ENCODE results near the gene MBNL1. TPM values are rescaled to one million over a fixed set of nuclear protein-coding genes. Genes with fewer than 3 reads are reported as not detected.

The MBNL1 gene
- total RNA-seq, 1 experiment from 2014 or later, result 68.6 TPM

DNA sequence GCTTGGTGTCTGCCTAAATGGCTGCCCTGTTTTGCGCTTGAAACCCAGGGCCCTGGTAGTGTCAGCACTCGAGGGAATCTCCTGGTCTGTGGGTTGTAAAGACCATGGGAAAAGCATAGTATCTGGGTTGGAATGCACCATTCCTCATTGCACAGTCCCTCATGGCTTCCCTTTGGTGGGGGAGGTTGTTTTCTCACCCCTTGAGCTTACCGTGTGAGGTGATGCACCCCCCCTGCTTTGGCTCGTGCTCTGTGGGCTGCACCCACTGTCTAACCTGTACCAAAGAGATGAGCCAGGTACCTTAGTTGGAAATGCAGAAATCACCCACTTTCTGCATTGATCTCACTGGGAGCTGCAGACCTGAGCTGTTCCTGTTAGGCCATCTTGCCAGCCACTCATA, 104.7 kb downstream of the MBNL1 start:
- Histone ChIP-seq H3K27me3 (replicated peaks; ENCODE audit: control insufficient read depth, insufficient read depth, low read length) (no peaks in the 10 kb centered on the region), H3K4me1 (no peaks in the 10 kb centered on the region), H3K4me3 (ENCODE audit: low read depth, low read length) (no peak overlapping the region), H3K9me3 (no peaks in the 10 kb centered on the region), H3K36me3 (ENCODE audit: control insufficient read depth, insufficient read depth, low read length) (no peaks in the 10 kb centered on the region; the same call in 1 of the 2 replicates)
- no peak overlapping the region for H3K27ac Mint-ChIP-seq (ENCODE audit: unreplicated experiment)
- H3K4me3 Mint-ChIP-seq (ENCODE audit: unreplicated experiment), result no peak overlapping the region
- ChIA-PET POLR2A (no interaction called here), CTCF (no interaction called here)
- H3K9me3 Mint-ChIP-seq (ENCODE audit: unreplicated experiment), result peaks cover 13% of the 10 kb centered on the region
- DNase-seq, result no peak
- intact Hi-C loops (cut with micrococcal nuclease; ENCODE audit: unreplicated experiment), result no loop called here
- H3K36me3 Mint-ChIP-seq (ENCODE audit: insufficient read depth, unreplicated experiment), result peaks cover 28% of the 10 kb centered on the region
- BruUV-seq (replicated peaks), result no TSS peak
- peaks cover 10% of the 10 kb centered on the region for H3K4me1 Mint-ChIP-seq (ENCODE audit: low read depth, unreplicated experiment)
- H3K27me3 Mint-ChIP-seq (ENCODE audit: insufficient read depth, unreplicated experiment), result no peaks in the 10 kb centered on the region
- TF ChIP-seq CTCF (IDR thresholded peaks at IDR 0.05; ENCODE audit: insufficient read depth in 1 of 2, low read depth in 1 of 2, low read length in 1 of 2, severe bottlenecking in 1 of 2, unreplicated experiment in 1 of 2), result no peak

GRCh38 chr3:152374262-152374990, 105.7 kb downstream of the MBNL1 start:
- no peaks in the 10 kb centered on the region for H3K9me3 ChIP-seq
- Mint-ChIP-seq H3K4me3 (ENCODE audit: unreplicated experiment) (no peak overlapping the region), H3K9me3 (ENCODE audit: unreplicated experiment) (peaks cover 13% of the 10 kb centered on the region), H3K36me3 (ENCODE audit: insufficient read depth, unreplicated experiment) (peaks cover 28% of the 10 kb centered on the region), H3K27ac (ENCODE audit: unreplicated experiment) (no peak overlapping the region), H3K4me1 (ENCODE audit: low read depth, unreplicated experiment) (peaks cover 10% of the 10 kb centered on the region), H3K27me3 (ENCODE audit: insufficient read depth, unreplicated experiment) (no peaks in the 10 kb centered on the region)
- H3K27me3 ChIP-seq (replicated peaks; ENCODE audit: control insufficient read depth, insufficient read depth, low read length), result no peaks in the 10 kb centered on the region
- DNase-seq, result no peak
- no peak for TF ChIP-seq CTCF (IDR thresholded peaks at IDR 0.05; ENCODE audit: insufficient read depth in 1 of 2, low read depth in 1 of 2, low read length in 1 of 2, severe bottlenecking in 1 of 2, unreplicated experiment in 1 of 2)
- H3K36me3 ChIP-seq (ENCODE audit: control insufficient read depth, insufficient read depth, low read length), result no peaks in the 10 kb centered on the region; the same call in 1 of the 2 replicates
- intact Hi-C loops (cut with micrococcal nuclease; ENCODE audit: unreplicated experiment), result no loop called here
- BruUV-seq (replicated peaks), result no TSS peak
- ChIA-PET CTCF (no interaction called here), POLR2A (no interaction called here)
- H3K4me3 ChIP-seq (ENCODE audit: low read depth, low read length), result no peak overlapping the region
- no peaks in the 10 kb centered on the region for H3K4me1 ChIP-seq

DNA sequence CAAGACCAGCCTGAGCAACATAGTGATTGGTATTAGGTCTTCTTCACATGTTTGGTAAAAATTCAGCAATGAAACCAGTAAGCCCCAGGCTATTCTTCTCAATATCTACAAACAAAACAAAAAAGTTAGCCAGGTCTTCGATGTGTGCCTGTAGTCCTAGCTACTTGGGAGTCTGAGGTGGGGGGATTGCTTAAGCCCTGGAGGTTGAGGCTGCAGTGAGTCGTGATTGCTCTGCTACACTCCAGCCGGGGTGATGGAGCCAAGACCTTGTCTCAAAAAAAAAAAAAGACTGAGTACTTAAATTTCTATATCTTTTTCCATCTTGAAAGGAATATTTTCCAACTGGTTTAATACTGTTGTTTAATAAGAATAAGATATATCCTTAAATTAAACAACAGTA, 106.8 kb downstream of the MBNL1 start:
- BruUV-seq (replicated peaks), result no TSS peak
- H3K27me3 Mint-ChIP-seq (ENCODE audit: insufficient read depth, unreplicated experiment), result no peaks in the 10 kb centered on the region
- TF ChIP-seq CTCF (IDR thresholded peaks at IDR 0.05; ENCODE audit: insufficient read depth in 1 of 2, low read depth in 1 of 2, low read length in 1 of 2, severe bottlenecking in 1 of 2, unreplicated experiment in 1 of 2), result no peak
- peaks cover 21% of the 10 kb centered on the region for H3K36me3 Mint-ChIP-seq (ENCODE audit: insufficient read depth, unreplicated experiment)
- H3K4me1 Mint-ChIP-seq (ENCODE audit: low read depth, unreplicated experiment), result peaks cover 10% of the 10 kb centered on the region
- no peak for DNase-seq
- H3K27me3 ChIP-seq (replicated peaks; ENCODE audit: control insufficient read depth, insufficient read depth, low read length), result no peaks in the 10 kb centered on the region
- H3K9me3 ChIP-seq, result no peaks in the 10 kb centered on the region
- intact Hi-C loops (cut with micrococcal nuclease; ENCODE audit: unreplicated experiment), result no loop called here
- H3K4me3 Mint-ChIP-seq (ENCODE audit: unreplicated experiment), result no peak overlapping the region
- CTCF ChIA-PET, result no interaction called here
- no peaks in the 10 kb centered on the region; the same call in 1 of the 2 replicates for H3K36me3 ChIP-seq (ENCODE audit: control insufficient read depth, insufficient read depth, low read length)
- no peak overlapping the region for H3K27ac Mint-ChIP-seq (ENCODE audit: unreplicated experiment)
- peaks cover 13% of the 10 kb centered on the region for H3K9me3 Mint-ChIP-seq (ENCODE audit: unreplicated experiment)
- H3K4me1 ChIP-seq, result no peaks in the 10 kb centered on the region
- POLR2A ChIA-PET, result no interaction called here
- H3K4me3 ChIP-seq (ENCODE audit: low read depth, low read length), result no peak overlapping the region

All from Caco-2 (cell line).